Dermis microvascular lymphatic vessel endothelial cell (primary cell): ENCODE results near the gene APOBEC3F. TPM values are rescaled to one million over a fixed set of nuclear protein-coding genes. Genes with fewer than 3 reads are reported as not detected.
A peak's percentile ranks its signal among the peaks of the same experiment; 100 is the strongest.
"Not testable (repeated sequence)": the region's sequence is repeated elsewhere in the genome, so short reads cannot be mapped to it uniquely, and the experiment has no call there.

Experiments
- DNase-seq, 2 donors: peaks; one replicate each; pipeline versions ENCODE4 v3.0.0 to v3.0.0-alpha.2; 2010; ENCODE audit warnings: low read depth in 2 of 2
- total RNA-seq: library from RNA; depleted of rRNA; stranded (reverse); fragments of >200 nt; gene quantifications from 2 replicates; pipeline ENCODE4 v1.2.1, GENCODE V29; 2014

Gene APOBEC3F
- 3.4 and 4.4 TPM in 2 replicates for total RNA-seq

GRCh38 chr22:39040538-39041296 is at the start of gene APOBEC3F:
Gene APOBEC3F, plus strand, starts transcription at chr22:39040864. Its CDS starts 97 bp downstream, at chr22:39040961.
- peak in 1 of 2 donors; percentile 28 for DNase-seq

DNA sequence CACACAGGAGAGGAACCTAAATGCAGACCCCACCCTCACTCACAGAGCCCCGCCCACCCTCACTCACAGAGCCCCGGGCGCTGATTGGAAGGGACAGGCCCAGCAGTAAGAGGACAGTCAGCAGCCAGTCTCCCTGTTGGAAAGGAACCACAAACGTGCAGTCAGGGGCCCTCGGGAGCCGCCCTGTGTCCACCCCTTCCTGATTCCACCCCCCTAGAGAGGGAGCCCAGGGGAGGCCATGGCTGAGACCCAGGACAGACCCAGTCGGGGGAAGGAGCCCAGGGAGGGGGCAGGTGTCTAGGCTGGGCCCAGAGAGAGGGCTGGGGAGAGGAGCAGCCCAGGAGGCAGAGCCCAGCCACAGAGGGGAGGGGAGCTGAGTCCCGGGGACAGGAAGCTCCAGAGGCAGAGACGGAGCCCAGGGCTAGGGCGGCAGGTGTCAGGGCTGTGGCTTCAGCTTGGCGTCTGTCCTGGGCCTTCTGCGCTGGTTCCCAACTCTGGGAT is 47.7 kb upstream of the APOBEC3F start:
- DNase-seq, result not testable (repeated sequence)

- no peak for DNase-seq
Observed at GRCh38 chr22:38996105-38996504, 44.6 kb upstream of the APOBEC3F start.

DNA sequence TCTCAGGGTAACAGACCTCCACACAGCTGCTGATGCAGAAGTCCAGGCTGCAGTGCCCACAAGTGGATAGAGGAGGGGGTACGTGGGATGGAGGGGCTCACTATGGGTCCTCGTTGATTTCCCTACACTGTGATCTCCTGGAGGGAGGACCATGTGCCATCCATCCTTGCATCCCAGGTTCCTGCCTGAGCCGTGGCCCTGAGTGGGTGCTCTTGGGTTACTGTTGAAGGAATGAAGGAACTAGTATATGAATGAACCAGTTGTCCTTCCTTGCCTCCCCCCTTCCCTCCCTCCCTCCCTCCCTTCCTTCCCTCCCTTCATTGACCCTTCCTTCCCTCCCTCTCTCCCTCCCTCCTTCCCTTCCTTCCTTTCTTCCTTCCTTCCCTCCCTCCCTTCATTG is 43.1 kb upstream of the APOBEC3F start:
- DNase-seq, result no peak

DNA sequence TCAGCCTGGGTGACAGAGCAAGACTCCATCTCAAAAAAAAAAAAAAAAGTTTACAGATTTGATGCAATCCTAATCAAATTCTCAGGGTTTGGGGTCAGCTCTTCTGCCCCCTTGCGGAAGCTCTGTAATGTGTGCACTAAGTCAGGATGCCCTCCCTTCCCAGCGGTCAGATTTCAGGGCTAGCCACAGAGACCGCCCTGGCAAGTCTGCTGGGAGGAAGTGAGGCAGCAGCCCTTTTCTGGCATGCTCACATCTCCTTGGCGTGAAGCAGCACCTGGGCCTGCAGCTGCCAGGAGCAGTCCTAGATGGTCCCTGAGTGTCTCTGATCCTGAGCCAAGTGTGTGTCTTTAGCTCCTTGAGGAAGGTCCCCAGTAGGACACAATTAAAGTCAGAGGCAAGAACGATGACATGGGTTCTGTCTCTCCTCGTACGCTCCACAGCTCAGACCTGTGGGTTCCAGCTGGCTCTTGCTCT is 37.5 kb upstream of the APOBEC3F start:
- DNase-seq, result peak; percentile 57 to 80

- no peak for DNase-seq
Observed at GRCh38 chr22:39007177-39007576, 33.5 kb upstream of the APOBEC3F start.

- DNase-seq, result not testable (repeated sequence)
Observed at GRCh38 chr22:39008271-39008850, 32.3 kb upstream of the APOBEC3F start.

DNA sequence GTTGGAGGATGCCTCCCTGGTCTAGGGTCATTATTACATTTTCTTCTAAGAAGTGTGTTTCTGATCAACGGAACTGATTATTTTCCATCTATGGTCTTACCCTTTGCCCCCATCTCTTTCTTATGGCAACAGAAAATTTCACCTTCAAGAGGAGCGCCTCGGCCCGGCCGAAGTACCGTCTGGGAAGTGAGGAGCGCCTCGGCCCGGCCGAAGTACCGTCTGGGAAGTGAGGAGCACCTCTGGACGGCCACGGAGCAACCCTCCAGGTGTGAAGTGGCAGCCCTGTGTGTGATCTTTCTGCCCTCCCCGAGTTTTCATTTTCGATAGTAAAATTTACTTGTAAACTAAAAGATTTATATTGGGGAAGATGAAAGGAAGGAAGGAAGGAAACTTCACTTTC is 29.7 kb upstream of the APOBEC3F start:
- no peak for DNase-seq

DNA sequence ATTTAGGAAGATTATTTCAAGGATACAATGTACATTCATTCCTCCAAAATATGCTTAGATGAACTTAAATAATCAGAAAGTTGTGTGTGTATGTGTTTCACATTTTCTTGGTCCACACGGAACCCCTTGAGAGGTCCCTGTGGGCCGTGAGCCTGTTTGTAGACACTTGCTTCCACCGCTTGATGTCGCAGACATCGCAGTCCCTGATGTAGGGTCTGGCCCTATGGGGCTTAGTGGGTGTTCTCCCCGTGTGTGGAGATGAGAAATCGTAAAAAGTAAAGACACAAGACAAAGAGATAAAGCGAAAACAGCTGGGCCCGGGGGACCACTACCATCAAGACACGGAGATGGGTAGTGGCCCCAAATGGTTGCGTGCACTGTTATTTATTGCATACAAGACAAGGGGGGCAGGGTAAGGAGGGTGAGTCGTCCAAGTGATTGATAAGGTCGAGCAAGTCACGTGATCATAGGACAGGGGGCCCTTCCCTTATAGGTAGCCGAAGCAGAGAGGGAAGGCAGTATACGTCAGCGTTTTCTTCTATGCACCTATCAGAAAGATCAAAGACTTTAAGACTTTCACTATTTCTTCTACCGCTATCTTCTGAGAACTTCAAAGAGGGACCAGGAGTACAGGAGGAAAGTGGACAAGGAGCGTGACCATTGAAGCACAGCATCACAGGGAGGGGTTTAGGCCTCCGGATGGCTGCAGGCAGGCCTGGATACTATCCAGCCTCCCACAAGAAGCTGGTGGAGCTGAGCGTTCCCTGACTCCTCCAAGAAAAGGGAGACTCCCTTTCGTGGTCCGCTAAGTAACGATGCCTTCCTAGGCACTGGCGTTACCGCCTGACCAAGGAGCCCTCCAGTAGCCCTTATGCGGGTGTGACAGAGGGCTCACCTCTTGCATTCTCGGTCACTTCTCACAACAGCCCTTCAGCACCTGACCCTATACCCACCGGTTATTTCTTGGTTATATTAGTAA is 27.8 kb upstream of the APOBEC3F start:
- DNase-seq, result no peak

GRCh38 chr22:39013561-39013941 is 27.1 kb upstream of the APOBEC3F start:
- DNase-seq, result not testable (repeated sequence)

GRCh38 chr22:39013942-39014722 is 26.5 kb upstream of the APOBEC3F start, which contains the start of gene APOBEC3C:
Gene APOBEC3C, plus strand, starts transcription at chr22:39014257. Its CDS starts 106 bp downstream, at chr22:39014363.
- peak in 1 of 2 donors; percentile 21 for DNase-seq

DNA sequence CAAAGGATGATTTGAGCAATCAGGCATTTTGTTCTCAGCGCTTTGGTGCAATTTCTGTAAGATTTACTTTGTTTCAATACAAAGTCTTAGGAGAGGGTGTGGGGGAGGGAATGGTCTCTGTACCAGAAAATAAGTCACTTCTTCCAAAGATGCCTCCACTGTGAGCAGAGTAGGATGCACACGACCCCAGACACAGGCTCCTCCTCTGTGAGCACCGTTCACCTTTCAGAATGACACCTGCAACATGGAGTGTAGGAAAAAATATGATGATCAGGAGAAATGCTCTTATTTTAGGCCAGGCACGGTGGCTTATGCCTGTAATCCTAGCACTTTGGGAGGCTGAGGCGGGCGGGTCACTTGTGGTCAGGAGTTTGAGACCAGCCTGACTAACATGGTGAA is 25.9 kb upstream of the APOBEC3F start:
- not testable (repeated sequence) for DNase-seq

DNA sequence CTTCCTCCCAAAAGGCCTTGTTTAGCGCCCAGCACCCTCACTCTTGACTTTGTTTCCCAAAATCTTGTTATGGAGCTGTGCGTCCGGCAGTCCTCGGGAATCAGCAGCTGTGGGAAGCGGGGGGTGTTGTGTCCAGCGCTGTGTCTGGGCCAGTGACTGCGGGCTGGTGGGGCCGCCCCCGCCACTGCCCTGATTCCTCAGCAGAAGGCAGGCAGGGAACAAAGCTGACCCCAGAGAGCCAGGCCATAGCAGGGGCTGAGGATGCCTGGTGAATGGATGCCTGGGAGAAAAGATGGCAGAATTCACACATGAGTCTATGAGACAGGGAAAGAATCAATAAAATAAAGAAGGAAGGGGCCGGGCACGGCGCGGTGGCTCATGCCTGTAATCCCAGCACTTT is 24.1 kb upstream of the APOBEC3F start:
- DNase-seq, result no peak

GRCh38 chr22:39017596-39018365 is 22.9 kb upstream of the APOBEC3F start:
- no peak for DNase-seq

- not testable (repeated sequence) for DNase-seq
Observed at GRCh38 chr22:39020021-39020651, 20.5 kb upstream of the APOBEC3F start.

- no peak for DNase-seq
Observed at GRCh38 chr22:39021552-39022250, 19.0 kb upstream of the APOBEC3F start.

- no peak for DNase-seq
Observed at GRCh38 chr22:39024519-39025308, 15.9 kb upstream of the APOBEC3F start.
